HG03064 (cell line): ENCODE data around the gene ECSCR.
"Not testable (repeated sequence)": the region's sequence is repeated elsewhere in the genome, so short reads cannot be mapped to it uniquely, and the experiment has no call there.

Experiments
- ATAC-seq: cut with Tn5 transposase; IDR thresholded peaks from one replicate; pipeline ENCODE4 v1.9.1; 2021; ENCODE audit warnings: low read depth; ENCODE audit not compliant: unreplicated experiment

ECSCR gene

GRCh38 chr5:139451176-139451575 lies 11.4 kb downstream of the ECSCR start:
- no peak for ATAC-seq

- ATAC-seq, result no peak
Measured at GRCh38 chr5:139446956-139447779, 15.4 kb downstream of the ECSCR start.

GRCh38 chr5:139445325-139446170 lies 17.0 kb downstream of the ECSCR start:
- ATAC-seq, result no peak

GRCh38 chr5:139443831-139444453 lies 18.6 kb downstream of the ECSCR start:
- no peak for ATAC-seq

- ATAC-seq, result not testable (repeated sequence)
Measured at GRCh38 chr5:139440416-139440815, 22.1 kb downstream of the ECSCR start.

GRCh38 chr5:139439013-139439903 lies 23.3 kb downstream of the ECSCR start, which contains the start of gene DNAJC18:
TSS of gene DNAJC18 (minus strand) at chr5:139439525. CDS start at chr5:139439445, 80 bp downstream.
- ATAC-seq, result peak; percentile 91

- no peak for ATAC-seq
Measured at GRCh38 chr5:139438707-139439012, 23.9 kb downstream of the ECSCR start.

- no peak for ATAC-seq
Measured at GRCh38 chr5:139435676-139436075, 26.9 kb downstream of the ECSCR start.

GRCh38 chr5:139431706-139432105 lies 30.8 kb downstream of the ECSCR start:
- no peak for ATAC-seq

GRCh38 chr5:139430015-139430414 lies 32.5 kb downstream of the ECSCR start:
- no peak for ATAC-seq

- ATAC-seq, result no peak
Measured at GRCh38 chr5:139426203-139426885, 36.2 kb downstream of the ECSCR start.

- ATAC-seq, result no peak
Measured at GRCh38 chr5:139425497-139425896, 37.0 kb downstream of the ECSCR start.

GRCh38 chr5:139422307-139422893 lies 40.1 kb downstream of the ECSCR start:
- ATAC-seq, result no peak

- ATAC-seq, result no peak
Measured at GRCh38 chr5:139419226-139420192, 43.0 kb downstream of the ECSCR start.

GRCh38 chr5:139418793-139419192 lies 43.8 kb downstream of the ECSCR start:
- ATAC-seq, result no peak

GRCh38 chr5:139417214-139417613 lies 45.3 kb downstream of the ECSCR start:
- no peak for ATAC-seq

GRCh38 chr5:139416651-139417050 lies 45.9 kb downstream of the ECSCR start:
- ATAC-seq, result no peak

GRCh38 chr5:139415869-139416268 lies 46.7 kb downstream of the ECSCR start:
- no peak for ATAC-seq
